K562 (cell line): ENCODE measurements around the gene CRB2. TPM values are rescaled to one million over a fixed set of nuclear protein-coding genes. Genes with fewer than 3 reads are reported as not detected.
A peak's percentile ranks its signal among the peaks of the same experiment; 100 is the strongest.

Source experiments
- CTCF ChIP-seq, 3 experiments: IDR thresholded peaks in 2 of 3; conservative IDR thresholded peaks in 1 of 3; 2 replicates each; pipeline ENCODE4 v1.5.1; 2011 to 2012; ENCODE audit warnings: low read length in 3 of 3, mild to moderate bottlenecking in 3 of 3, control low read depth in 2 of 3, improper control_type of control experiment in 1 of 3, inconsistent platforms in 1 of 3, low read depth in 1 of 3, mixed read lengths in 1 of 3, moderate library complexity in 1 of 3; ENCODE audit not compliant: insufficient read depth in 2 of 3
- HDAC2 ChIP-seq: fragments of 450-650 bp; IDR thresholded peaks from 2 replicates; pipeline ENCODE4 v1.6.1; 2016; ENCODE audit warnings: mild to moderate bottlenecking
- HNRNPL ChIP-seq: fragments of 200-400 bp; formaldehyde crosslinking; IDR thresholded peaks from 2 replicates; pipeline ENCODE4 v1.6.1; 2017; ENCODE audit warnings: low read depth, mild to moderate bottlenecking, low read length
- IFI16 ChIP-seq: fragments of 250-450 bp; sonication (Bioruptor Pico); IDR thresholded peaks from 2 replicates; pipeline ENCODE4 v2.1.2; 2022; ENCODE audit warnings: mild to moderate bottlenecking, inconsistent platforms
- MAZ ChIP-seq, 2 experiments: fragments of 450-650 bp in 1 of 2; sonication (generic) in 1 of 2; formaldehyde crosslinking; IDR thresholded peaks in 1 of 2; conservative IDR thresholded peaks in 1 of 2; 2 replicates each; pipeline versions ENCODE4 v1.4.0 to v1.5.0; 2020; ENCODE audit warnings: mild to moderate bottlenecking in 1 of 2, missing genetic modification reagents in 1 of 2
- NR0B1 ChIP-seq: fragments of 450-650 bp; IDR thresholded peaks from one replicate; pipeline ENCODE4 v1.6.1; 2018; ENCODE audit warnings: mild to moderate bottlenecking, moderate library complexity; ENCODE audit not compliant: partially characterized antibody
- RBM34 ChIP-seq: fragments of 200-400 bp; formaldehyde crosslinking; IDR thresholded peaks from 2 replicates; pipeline ENCODE4 v1.6.1; 2018; ENCODE audit warnings: low read length, borderline replicate concordance; ENCODE audit not compliant: insufficient read depth
- REST ChIP-seq, 2 experiments: fragments of 450-650 bp; formaldehyde crosslinking in 1 of 2; IDR thresholded peaks; 2 replicates each; pipeline versions ENCODE4 v1.4.0 to v1.6.1; 2014 to 2020; ENCODE audit warnings: mild to moderate bottlenecking in 2 of 2, borderline replicate concordance in 1 of 2, low read depth in 1 of 2
- SMAD1 ChIP-seq: fragments of 150-350 bp; IDR thresholded peaks from 2 replicates; pipeline ENCODE4 v1.6.1; 2014; ENCODE audit warnings: low read length, low read depth; ENCODE audit not compliant: partially characterized antibody
- STAG1 ChIP-seq: sonication (generic); formaldehyde crosslinking; IDR thresholded peaks from 2 replicates; pipeline ENCODE4 v1.5.0; 2020; ENCODE audit warnings: missing genetic modification reagents, borderline replicate concordance
- TAF7 ChIP-seq: fragments of 450-650 bp; IDR thresholded peaks from 2 replicates; pipeline ENCODE4 v1.6.1; 2016; ENCODE audit warnings: missing genetic modification characterization, missing compliant biosample characterization
- THRAP3 ChIP-seq: fragments of 450-650 bp; IDR thresholded peaks from 2 replicates; pipeline ENCODE4 v1.6.1; 2016; ENCODE audit warnings: mild to moderate bottlenecking, inconsistent platforms, borderline replicate concordance
- VEZF1 ChIP-seq: fragments of 200-800 bp; sonication (Bioruptor generic); IDR thresholded peaks from 2 replicates; pipeline ENCODE4 v1.6.1; 2017; ENCODE audit warnings: missing genetic modification characterization, missing compliant biosample characterization
- ZFP36 ChIP-seq: fragments of 150-350 bp; IDR thresholded peaks from 2 replicates; pipeline ENCODE4 v1.6.1; 2018; ENCODE audit warnings: low read length, low read depth; ENCODE audit not compliant: partially characterized antibody
- polyA plus RNA-seq, 8 experiments: library from polyadenylated mRNA; depleted of rRNA in 4 of 8; stranded (reverse) in 5 of 8; unstranded in 3 of 8; fragments of >200 nt; fragmentation: Nextera tagmentation in 2 of 8; fragmentation: Illumina TruSeq in 1 of 8; extraction: Ambion mirVana in 2 of 8; extraction: Trizol in 1 of 8; gene quantifications; 2 replicates each; pipeline versions ENCODE4 v1.2.1 to v1.2.3, GENCODE V29; 2011 to 2014; ENCODE audit warnings: inconsistent platforms in 1 of 8, missing spikeins in 1 of 8
- total RNA-seq, 7 experiments: library from RNA; depleted of rRNA in 6 of 7; stranded (reverse); fragments of >200 nt in 6 of 7; fragmentation: Illumina TruSeq in 2 of 7; extraction: Trizol in 2 of 7; gene quantifications; 2 replicates each; pipeline versions ENCODE4 v1.2.1 to v1.2.3, GENCODE V29; 2011 to 2021; ENCODE audit warnings: low replicate concordance in 1 of 7

CRB2 gene
- total and polyA plus RNA-seq, 9 of the 15 experiments (the other 6 are each of a cell fraction or from before 2014, with no cell fraction given): 0.13 to 1.2 (median 0.25) TPM; not detected in 2

GRCh38 chr9:123355761-123356431 lies at the start of gene CRB2 (continued):
- TF ChIP-seq MAZ (CRISPR knock-in tag; conservative IDR thresholded peaks at IDR 0.05 in 1 of 2, IDR thresholded peaks at IDR 0.05 in 1 of 2) (peak in 1 of 2 experiments; percentile 44; a peak in 1 of 4 replicates), RBM34 (no peak), VEZF1 (CRISPR knock-in tag) (peak; percentile 89), NR0B1 (no peak), THRAP3 (no peak), IFI16 (CRISPR knock-in tag) (no peak), ZFP36 (no peak), CTCF (IDR thresholded peaks at IDR 0.05 in 2 of 3, conservative IDR thresholded peaks at IDR 0.05 in 1 of 3; ENCODE audit: insufficient read depth in 2 of 3, low read depth in 1 of 3, low read length in 3 of 3) (peak; percentile 42 to 68 (median 43); a peak in 5 of 6 replicates), HDAC2 (no peak), SMAD1 (no peak), TAF7 (tag) (no peak), HNRNPL (no peak), REST (IDR thresholded peaks at IDR 0.05; ENCODE audit: borderline replicate concordance) (peak; percentile 78), REST (CRISPR knock-in tag; IDR thresholded peaks at IDR 0.05; ENCODE audit: low read depth) (no peak), STAG1 (no peak)
